HG03060 (cell line): ENCODE data around the gene SGK2.

ENCODE experiments used
- ATAC-seq: cut with Tn5 transposase; IDR thresholded peaks from one replicate; pipeline ENCODE4 v1.9.1; 2021; ENCODE audit warnings: low read depth, moderate number of reproducible peaks; ENCODE audit not compliant: unreplicated experiment

Gene SGK2

GRCh38 chr20:43559147-43559987 is 540 bp downstream of the SGK2 start:
- no peak for ATAC-seq

- ATAC-seq = no peak
Measured at GRCh38 chr20:43560974-43561373, 2.1 kb downstream of the SGK2 start.

GRCh38 chr20:43563429-43563828 is 4.6 kb downstream of the SGK2 start:
- no peak for ATAC-seq

GRCh38 chr20:43563991-43564390 is 5.2 kb downstream of the SGK2 start:
- ATAC-seq = no peak

GRCh38 chr20:43564455-43564854 is 5.6 kb downstream of the SGK2 start:
- no peak for ATAC-seq

- no peak for ATAC-seq
Measured at GRCh38 chr20:43564993-43565757, 6.3 kb downstream of the SGK2 start.

GRCh38 chr20:43565758-43566104 is 6.9 kb downstream of the SGK2 start:
- ATAC-seq = no peak

GRCh38 chr20:43567477-43567876 is 8.7 kb downstream of the SGK2 start:
- ATAC-seq = no peak

GRCh38 chr20:43568706-43569105 is 9.9 kb downstream of the SGK2 start:
- no peak for ATAC-seq

GRCh38 chr20:43569282-43569681 is 10.5 kb downstream of the SGK2 start:
- no peak for ATAC-seq

- no peak for ATAC-seq
Measured at GRCh38 chr20:43570496-43570895, 11.7 kb downstream of the SGK2 start.

- ATAC-seq = no peak
Measured at GRCh38 chr20:43571310-43571709, 12.5 kb downstream of the SGK2 start.

- ATAC-seq = no peak
Measured at GRCh38 chr20:43571771-43572170, 12.9 kb downstream of the SGK2 start.

- ATAC-seq = no peak
Measured at GRCh38 chr20:43572891-43573290, 14.1 kb downstream of the SGK2 start.

- no peak for ATAC-seq
Measured at GRCh38 chr20:43576108-43576507, 17.3 kb downstream of the SGK2 start.

GRCh38 chr20:43579861-43580793 is 21.3 kb downstream of the SGK2 start:
- no peak for ATAC-seq

- ATAC-seq = no peak
Measured at GRCh38 chr20:43583133-43583864, 24.5 kb downstream of the SGK2 start.

GRCh38 chr20:43583982-43584432 is 25.2 kb downstream of the SGK2 start:
- no peak for ATAC-seq

- ATAC-seq = no peak
Measured at GRCh38 chr20:43584448-43585136, 25.8 kb downstream of the SGK2 start.
